GM19455 (cell line): ENCODE measurements around the gene INSM1.

Experiments
- ATAC-seq: cut with Tn5 transposase; IDR thresholded peaks from one replicate; pipeline ENCODE4 v1.9.1; 2021; ENCODE audit not compliant: unreplicated experiment

The INSM1 gene

DNA sequence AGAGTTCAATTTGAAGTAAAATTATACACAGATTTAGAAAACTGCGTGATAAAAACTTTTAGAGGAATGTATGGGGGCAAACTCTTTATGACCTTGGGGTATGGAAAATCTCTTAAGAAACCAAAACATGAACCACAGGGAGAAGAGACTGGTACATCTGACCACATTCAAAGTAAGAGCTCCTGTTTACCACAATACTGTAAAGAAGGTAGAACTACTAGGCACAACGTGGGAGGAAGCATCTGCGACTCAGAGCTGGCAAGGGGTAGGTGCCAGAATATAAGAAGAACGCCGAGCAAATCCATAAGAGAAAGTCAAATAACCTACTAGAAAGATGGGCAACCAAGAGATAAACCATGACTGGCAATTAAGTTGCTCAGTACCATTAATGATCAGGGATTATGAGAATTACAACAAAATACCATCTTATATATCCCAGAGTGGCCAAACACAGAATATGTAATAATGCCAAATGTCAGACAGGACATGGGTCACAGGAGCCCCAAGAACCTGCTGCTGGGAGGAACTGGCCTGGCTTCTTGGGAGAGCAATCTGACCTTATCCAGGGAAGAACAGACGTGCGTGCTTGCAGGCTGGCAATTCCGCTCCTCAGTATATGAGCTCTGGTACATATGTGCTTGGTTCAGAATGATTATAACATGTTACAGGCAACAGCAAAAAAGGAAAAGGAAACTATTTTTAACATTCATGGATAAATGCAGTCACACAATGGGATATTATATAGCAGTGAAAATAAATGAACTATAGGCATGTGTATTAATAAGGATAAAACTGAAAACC lies 50.2 kb downstream of the INSM1 start:
- no peak for ATAC-seq
